Neural cell (in vitro differentiated cells): ENCODE results near the gene ZC3H4. TPM values are rescaled to one million over a fixed set of nuclear protein-coding genes. Genes with fewer than 3 reads are reported as not detected.

Source experiments
- H2AFZ ChIP-seq: fragments of 200-600, 300-800 bp; sonication (generic), shearing (Covaris generic); 2 replicates; pipeline ENCODE4 v1.6.0; 2014; ENCODE audit warnings: low read depth, mild to moderate bottlenecking, antibody characterized with exemption, low read length, moderate library complexity
- H3F3A ChIP-seq: fragments of 200-600 bp; shearing (Covaris generic); 2 replicates; pipeline ENCODE4 v1.6.1; 2016; ENCODE audit warnings: mild to moderate bottlenecking, moderate library complexity, mixed read lengths, antibody characterized with exemption, low read length; ENCODE audit not compliant: insufficient read depth, poor library complexity, severe bottlenecking
- H3K27ac ChIP-seq: fragments of 200-600, 300-800 bp; sonication (generic), shearing (Covaris generic); 2 replicates; pipeline ENCODE4 v1.5.1; 2014; ENCODE audit warnings: mild to moderate bottlenecking, low read length, moderate library complexity
- H3K27me3 ChIP-seq: fragments of 300-800, 200-600 bp; sonication (generic), shearing (Covaris generic); 2 replicates; pipeline ENCODE4 v1.6.0; 2014; ENCODE audit warnings: mild to moderate bottlenecking, low read depth, low read length, moderate library complexity; ENCODE audit not compliant: insufficient read depth
- H3K36me3 ChIP-seq: fragments of 300-800, 200-600 bp; sonication (generic), shearing (Covaris generic); 2 replicates; pipeline ENCODE4 v1.5.1; 2014; ENCODE audit warnings: mild to moderate bottlenecking, antibody characterized with exemption, low read length, moderate library complexity; ENCODE audit not compliant: insufficient read depth
- H3K4me2 ChIP-seq: fragments of 300-800, 200-600 bp; sonication (generic), shearing (Covaris generic); 2 replicates; pipeline ENCODE4 v1.6.0; 2014; ENCODE audit warnings: mild to moderate bottlenecking, low read length
- H3K4me3 ChIP-seq: fragments of 300-800, 200-600 bp; sonication (generic), shearing (Covaris generic); 2 replicates; pipeline ENCODE4 v1.5.1; 2014; ENCODE audit warnings: mild to moderate bottlenecking, low read length, moderate library complexity
- H3K79me2 ChIP-seq: fragments of 200-600 bp; shearing (Covaris generic); replicated peaks from 2 replicates; pipeline ENCODE4 v1.6.0; 2014; ENCODE audit warnings: mild to moderate bottlenecking, low read length, moderate library complexity; ENCODE audit not compliant: insufficient read depth
- H3K9ac ChIP-seq: fragments of 300-800, 200-600 bp; sonication (generic), shearing (Covaris generic); 2 replicates; pipeline ENCODE4 v1.6.1; 2016; ENCODE audit warnings: mild to moderate bottlenecking, low read length, mixed read lengths
- H3K9me2 ChIP-seq: fragments of 200-600 bp; shearing (Covaris generic); 2 replicates; pipeline ENCODE4 v1.6.1; 2016; ENCODE audit warnings: mild to moderate bottlenecking, low read length, mixed read lengths; ENCODE audit not compliant: insufficient read depth
- H3K9me3 ChIP-seq: fragments of 200-600, 300-800 bp; sonication (generic), shearing (Covaris generic); 2 replicates; pipeline ENCODE4 v1.6.1; 2016; ENCODE audit warnings: mild to moderate bottlenecking, mixed run types, low read length, moderate library complexity, mixed read lengths
- H4K20me1 ChIP-seq: fragments of 200-600 bp; shearing (Covaris generic); 2 replicates; pipeline ENCODE4 v1.6.1; 2016; ENCODE audit warnings: mild to moderate bottlenecking, mixed run types; ENCODE audit not compliant: insufficient read depth
- EP300 ChIP-seq: fragments of 450-650 bp; conservative IDR thresholded peaks from 2 replicates; pipeline ENCODE4 v1.6.1; 2014; ENCODE audit warnings: antibody characterized with exemption, mild to moderate bottlenecking, moderate library complexity; ENCODE audit not compliant: poor library complexity, severe bottlenecking
- EZH2 ChIP-seq: fragments of 200-600, 300-800 bp; shearing (Covaris generic), sonication (generic); IDR thresholded peaks from 2 replicates; pipeline ENCODE4 v1.6.1; 2014; ENCODE audit warnings: antibody characterized with exemption, low read length, borderline replicate concordance, mild to moderate bottlenecking; ENCODE audit not compliant: insufficient read depth, poor library complexity, severe bottlenecking
- MXI1 ChIP-seq: fragments of 450-650 bp; conservative IDR thresholded peaks from 2 replicates; pipeline ENCODE4 v1.6.1; 2014; ENCODE audit warnings: antibody characterized with exemption, mild to moderate bottlenecking; ENCODE audit not compliant: poor library complexity, severe bottlenecking
- POLR2AphosphoS5 ChIP-seq: IDR thresholded peaks from 2 replicates; pipeline ENCODE4 v1.6.1; 2012
- RAD21 ChIP-seq: fragments of 450-650 bp; conservative IDR thresholded peaks from 2 replicates; pipeline ENCODE4 v1.6.1; 2014; ENCODE audit warnings: antibody characterized with exemption, mild to moderate bottlenecking, moderate library complexity
- SMC3 ChIP-seq: fragments of 450-650 bp; conservative IDR thresholded peaks from 2 replicates; pipeline ENCODE4 v1.6.1; 2014; ENCODE audit warnings: antibody characterized with exemption, mild to moderate bottlenecking, moderate library complexity; ENCODE audit not compliant: poor library complexity
- TAF1 ChIP-seq: IDR thresholded peaks from 2 replicates; pipeline ENCODE4 v1.6.1; 2012; ENCODE audit warnings: low read depth
- polyA plus RNA-seq: library from polyadenylated mRNA; depleted of rRNA; stranded (reverse); fragments of >200 nt; gene quantifications from 2 replicates; pipeline ENCODE4 v1.2.3, GENCODE V29; 2014
- TF ChIP-seq, protein P1 (sequence below): IDR thresholded peaks from 2 replicates; pipeline ENCODE4 v1.6.1; 2012; ENCODE audit warnings: borderline replicate concordance
- TF ChIP-seq, protein P2 (sequence below): fragments of 450-650 bp; IDR thresholded peaks from 2 replicates; pipeline ENCODE4 v1.5.1; 2014; ENCODE audit warnings: antibody characterized with exemption, mild to moderate bottlenecking, moderate library complexity; ENCODE audit not compliant: poor library complexity, severe bottlenecking

Gene ZC3H4
- polyA plus RNA-seq, 1 donor from 2014 or later = 5.1 TPM

DNA sequence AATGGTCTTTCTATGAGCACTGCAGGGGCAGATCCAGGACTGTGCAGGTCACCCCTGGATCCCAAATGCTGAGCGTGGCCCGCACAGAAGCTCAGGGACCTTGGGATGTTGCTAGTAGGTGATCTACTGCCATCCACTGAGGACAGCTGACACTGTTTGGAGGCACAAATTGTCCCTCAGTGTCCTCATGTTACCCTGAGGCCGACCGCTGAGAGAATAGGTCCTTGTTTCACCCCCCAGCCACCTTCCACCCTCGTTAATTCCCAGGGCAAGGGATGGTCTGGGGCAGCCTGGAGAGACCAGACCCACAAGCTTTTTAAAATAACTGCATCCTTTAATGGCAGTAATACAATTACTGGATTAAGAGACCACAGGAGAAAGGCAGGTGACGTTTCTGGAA is 49.7 kb downstream of the ZC3H4 start:
- Histone ChIP-seq H4K20me1 (no peaks in the 10 kb centered on the region), H3K79me2 (no peaks in the 10 kb centered on the region), H3K9ac (no peak overlapping the region), H3K27ac (no peak overlapping the region), H3K36me3 (no peaks in the 10 kb centered on the region), H3K4me2 (no peak overlapping the region), H2AFZ (no peak overlapping the region), H3K9me2 (no peaks in the 10 kb centered on the region), H3F3A (no peaks in the 10 kb centered on the region), H3K9me3 (no peaks in the 10 kb centered on the region), H3K4me3 (no peak overlapping the region), H3K27me3 (no peaks in the 10 kb centered on the region)
- TF ChIP-seq, protein P1, sequence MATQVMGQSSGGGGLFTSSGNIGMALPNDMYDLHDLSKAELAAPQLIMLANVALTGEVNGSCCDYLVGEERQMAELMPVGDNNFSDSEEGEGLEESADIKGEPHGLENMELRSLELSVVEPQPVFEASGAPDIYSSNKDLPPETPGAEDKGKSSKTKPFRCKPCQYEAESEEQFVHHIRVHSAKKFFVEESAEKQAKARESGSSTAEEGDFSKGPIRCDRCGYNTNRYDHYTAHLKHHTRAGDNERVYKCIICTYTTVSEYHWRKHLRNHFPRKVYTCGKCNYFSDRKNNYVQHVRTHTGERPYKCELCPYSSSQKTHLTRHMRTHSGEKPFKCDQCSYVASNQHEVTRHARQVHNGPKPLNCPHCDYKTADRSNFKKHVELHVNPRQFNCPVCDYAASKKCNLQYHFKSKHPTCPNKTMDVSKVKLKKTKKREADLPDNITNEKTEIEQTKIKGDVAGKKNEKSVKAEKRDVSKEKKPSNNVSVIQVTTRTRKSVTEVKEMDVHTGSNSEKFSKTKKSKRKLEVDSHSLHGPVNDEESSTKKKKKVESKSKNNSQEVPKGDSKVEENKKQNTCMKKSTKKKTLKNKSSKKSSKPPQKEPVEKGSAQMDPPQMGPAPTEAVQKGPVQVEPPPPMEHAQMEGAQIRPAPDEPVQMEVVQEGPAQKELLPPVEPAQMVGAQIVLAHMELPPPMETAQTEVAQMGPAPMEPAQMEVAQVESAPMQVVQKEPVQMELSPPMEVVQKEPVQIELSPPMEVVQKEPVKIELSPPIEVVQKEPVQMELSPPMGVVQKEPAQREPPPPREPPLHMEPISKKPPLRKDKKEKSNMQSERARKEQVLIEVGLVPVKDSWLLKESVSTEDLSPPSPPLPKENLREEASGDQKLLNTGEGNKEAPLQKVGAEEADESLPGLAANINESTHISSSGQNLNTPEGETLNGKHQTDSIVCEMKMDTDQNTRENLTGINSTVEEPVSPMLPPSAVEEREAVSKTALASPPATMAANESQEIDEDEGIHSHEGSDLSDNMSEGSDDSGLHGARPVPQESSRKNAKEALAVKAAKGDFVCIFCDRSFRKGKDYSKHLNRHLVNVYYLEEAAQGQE = no peak
- TF ChIP-seq EP300 (no peak), MXI1 (no peak), TAF1 (no peak), RAD21 (no peak), POLR2AphosphoS5 (no peak), EZH2 (no peak), SMC3 (no peak)
- TF ChIP-seq, protein P2, sequence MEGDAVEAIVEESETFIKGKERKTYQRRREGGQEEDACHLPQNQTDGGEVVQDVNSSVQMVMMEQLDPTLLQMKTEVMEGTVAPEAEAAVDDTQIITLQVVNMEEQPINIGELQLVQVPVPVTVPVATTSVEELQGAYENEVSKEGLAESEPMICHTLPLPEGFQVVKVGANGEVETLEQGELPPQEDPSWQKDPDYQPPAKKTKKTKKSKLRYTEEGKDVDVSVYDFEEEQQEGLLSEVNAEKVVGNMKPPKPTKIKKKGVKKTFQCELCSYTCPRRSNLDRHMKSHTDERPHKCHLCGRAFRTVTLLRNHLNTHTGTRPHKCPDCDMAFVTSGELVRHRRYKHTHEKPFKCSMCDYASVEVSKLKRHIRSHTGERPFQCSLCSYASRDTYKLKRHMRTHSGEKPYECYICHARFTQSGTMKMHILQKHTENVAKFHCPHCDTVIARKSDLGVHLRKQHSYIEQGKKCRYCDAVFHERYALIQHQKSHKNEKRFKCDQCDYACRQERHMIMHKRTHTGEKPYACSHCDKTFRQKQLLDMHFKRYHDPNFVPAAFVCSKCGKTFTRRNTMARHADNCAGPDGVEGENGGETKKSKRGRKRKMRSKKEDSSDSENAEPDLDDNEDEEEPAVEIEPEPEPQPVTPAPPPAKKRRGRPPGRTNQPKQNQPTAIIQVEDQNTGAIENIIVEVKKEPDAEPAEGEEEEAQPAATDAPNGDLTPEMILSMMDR = no peak

DNA sequence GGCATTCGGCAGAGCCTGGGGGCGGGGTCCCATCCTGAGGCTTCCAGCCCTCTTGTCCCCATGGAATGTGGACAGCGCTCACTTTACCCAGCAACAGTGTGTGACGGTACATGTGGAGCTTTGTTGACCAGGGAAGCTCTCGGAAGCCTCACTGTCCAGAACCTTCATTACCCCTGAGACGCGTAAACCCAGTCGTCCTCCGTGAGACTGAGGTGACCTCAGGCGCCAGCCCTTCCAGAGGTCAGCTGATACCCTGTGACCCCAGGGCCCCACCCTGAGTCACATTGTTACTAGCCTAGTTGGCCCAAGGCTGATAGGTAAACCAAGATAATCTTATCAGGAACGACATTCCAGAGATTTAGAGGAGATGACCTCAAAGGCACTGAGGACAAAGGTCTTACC is 55.0 kb downstream of the ZC3H4 start:
- Histone ChIP-seq H2AFZ (no peak overlapping the region), H3K9ac (no peak overlapping the region), H3K79me2 (no peaks in the 10 kb centered on the region), H3K4me3 (no peak overlapping the region), H3K27me3 (no peaks in the 10 kb centered on the region), H3K4me2 (no peak overlapping the region), H3F3A (no peaks in the 10 kb centered on the region), H3K9me2 (no peaks in the 10 kb centered on the region), H4K20me1 (no peaks in the 10 kb centered on the region), H3K36me3 (no peaks in the 10 kb centered on the region), H3K9me3 (no peaks in the 10 kb centered on the region), H3K27ac (no peak overlapping the region)
- TF ChIP-seq MXI1 = no peak
- no peak for TF ChIP-seq EZH2
- no peak for TF ChIP-seq TAF1
- no peak for TF ChIP-seq SMC3
- TF ChIP-seq, protein P1 = no peak
- no peak for TF ChIP-seq RAD21
- TF ChIP-seq POLR2AphosphoS5 = no peak
- no peak for TF ChIP-seq EP300
- TF ChIP-seq, protein P2 = no peak
